HG03565 (cell line): ENCODE measurements around the gene PNISR.

Source experiments
- ATAC-seq: cut with Tn5 transposase; IDR thresholded peaks from one replicate; pipeline ENCODE4 v1.9.1; 2021; ENCODE audit warnings: mild to moderate bottlenecking, moderate library complexity; ENCODE audit not compliant: unreplicated experiment

PNISR gene

DNA sequence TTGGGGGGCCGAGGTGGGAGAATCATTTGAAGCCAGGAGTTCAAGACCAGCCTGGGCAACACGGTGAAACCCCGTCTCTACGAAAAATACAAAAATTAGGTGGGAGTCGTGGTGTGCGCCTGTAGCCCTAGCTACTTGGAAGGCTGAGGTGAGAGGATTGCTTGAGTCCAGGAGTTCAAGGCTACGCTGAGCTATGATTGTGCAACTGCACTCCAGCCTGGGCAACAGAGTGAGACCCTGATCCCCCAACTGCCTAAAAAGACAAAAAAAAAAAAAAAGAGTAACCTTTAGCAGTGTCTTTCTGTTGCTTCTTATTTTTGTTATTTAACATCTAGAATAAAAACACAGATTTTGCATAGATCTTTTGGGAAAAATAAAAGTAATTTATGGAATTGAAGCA lies 18.0 kb downstream of the PNISR start:
- no peak for ATAC-seq

DNA sequence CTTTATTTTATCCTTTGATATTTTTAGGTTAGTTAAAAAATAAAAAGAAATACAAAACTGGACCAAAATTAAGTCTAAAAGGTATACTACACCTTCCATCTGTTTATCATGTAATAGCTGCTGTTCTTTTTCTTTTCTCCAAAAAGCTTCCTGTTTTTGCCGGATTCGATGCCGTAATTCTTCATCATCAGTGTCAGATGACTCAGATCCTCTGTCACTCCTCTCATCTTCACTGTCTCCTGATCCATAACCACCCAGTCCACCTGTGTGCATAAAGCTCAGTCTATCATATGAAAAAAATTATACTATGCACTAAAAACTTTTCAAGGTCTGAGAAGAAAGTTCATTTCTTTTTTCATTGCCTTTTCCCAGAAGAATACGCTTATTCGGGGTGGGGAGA lies 22.7 kb downstream of the PNISR start:
- no peak for ATAC-seq

DNA sequence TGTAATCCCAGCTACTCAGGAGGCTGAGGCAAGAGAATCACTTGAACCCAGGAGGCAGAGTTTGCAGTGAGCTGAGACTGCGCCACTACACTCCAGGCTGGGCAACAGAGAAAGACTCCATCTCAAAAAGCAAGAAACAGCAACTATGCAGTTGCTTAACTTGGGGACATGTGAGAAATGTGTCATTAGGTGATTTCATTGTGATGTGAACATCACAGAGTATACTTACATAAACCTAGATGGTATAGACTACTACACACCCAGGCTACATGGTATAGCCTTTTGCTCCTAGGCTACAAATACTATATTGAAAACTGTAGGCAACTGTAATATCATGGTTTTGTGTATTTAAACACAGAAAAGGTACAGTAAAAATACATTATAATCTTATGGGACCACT lies 27.8 kb downstream of the PNISR start:
- no peak for ATAC-seq

DNA sequence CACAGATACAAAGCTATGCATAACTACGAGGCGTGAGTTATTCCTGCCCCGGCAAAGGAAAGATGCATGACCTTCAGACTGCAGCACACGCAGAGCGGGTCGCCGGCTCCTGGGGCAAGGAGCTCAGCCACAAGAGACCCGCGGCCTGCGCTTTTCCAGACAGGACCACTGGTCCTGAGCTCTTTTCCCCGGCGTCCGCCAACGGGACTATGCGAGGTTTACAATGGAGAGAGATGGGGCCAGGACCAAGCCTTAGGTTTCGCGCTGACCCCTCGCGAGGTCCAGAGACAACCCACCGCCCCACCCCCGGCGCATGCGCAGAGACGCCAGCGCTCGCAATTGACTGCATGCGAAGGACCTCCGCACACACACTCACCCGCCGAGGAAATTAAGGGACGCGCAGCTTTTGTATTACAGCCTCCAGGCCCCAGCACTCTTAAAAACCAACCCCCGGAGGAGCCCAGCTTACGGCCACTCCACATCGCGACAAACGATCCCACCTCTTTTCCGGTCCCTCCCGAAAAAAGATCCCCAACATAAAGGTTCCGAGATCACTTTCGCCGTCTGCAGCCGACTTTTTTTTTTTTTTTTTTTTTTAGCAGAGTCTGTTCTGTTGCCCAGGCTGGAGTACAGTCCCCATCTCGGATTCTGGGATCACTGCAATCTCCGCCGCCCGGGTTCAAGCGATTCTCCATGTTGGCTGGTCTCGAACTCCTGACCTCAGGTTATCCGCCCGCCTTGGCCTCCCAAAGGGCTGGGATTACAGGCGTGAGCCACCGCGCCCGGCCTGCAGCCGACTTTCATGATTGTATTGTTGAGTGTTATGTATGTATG lies 31.2 kb downstream of the PNISR start, which contains the start of gene COQ3:
Gene COQ3, minus strand, starts transcription at position 498 of the 834 bp plus-strand sequence. Its CDS starts 16 bp downstream, at position 482.
- ATAC-seq, result peak; percentile 58

DNA sequence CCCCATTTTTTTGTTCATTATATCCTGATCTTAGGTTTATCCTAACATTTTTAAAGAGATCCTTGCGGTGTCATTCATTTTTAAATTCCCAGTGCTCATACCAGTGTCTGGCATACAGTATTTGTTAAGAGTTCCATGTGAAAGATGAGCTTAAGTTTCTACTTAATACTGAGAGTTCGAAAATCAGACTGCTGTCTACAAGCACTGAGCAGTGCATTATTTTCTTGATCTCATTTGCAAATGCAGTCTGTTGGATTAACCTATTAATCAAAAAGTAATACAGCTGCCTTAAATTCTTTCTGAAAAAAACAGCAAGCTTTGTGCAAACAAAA lies 31.8 kb downstream of the PNISR start:
- ATAC-seq, result peak; percentile 21

DNA sequence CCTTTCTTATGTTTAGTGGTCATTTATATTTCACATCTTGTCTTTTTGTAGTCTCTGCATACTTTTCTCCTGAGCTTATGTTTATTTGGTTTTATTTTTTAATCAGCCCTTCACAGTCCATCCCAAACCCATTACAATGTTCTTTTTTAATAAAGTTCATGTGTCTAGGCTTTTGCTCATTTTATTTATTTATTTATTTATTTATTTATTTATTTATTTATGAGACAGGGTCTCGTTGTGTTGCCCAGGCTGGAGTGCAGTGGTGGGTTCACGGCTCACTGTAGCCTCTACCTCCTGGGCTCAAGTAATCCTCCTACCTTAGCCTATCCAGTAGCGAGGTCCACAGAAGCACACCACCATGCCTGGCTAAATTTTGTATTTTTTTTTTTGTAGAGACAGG lies 34.2 kb downstream of the PNISR start:
- ATAC-seq, result no peak

DNA sequence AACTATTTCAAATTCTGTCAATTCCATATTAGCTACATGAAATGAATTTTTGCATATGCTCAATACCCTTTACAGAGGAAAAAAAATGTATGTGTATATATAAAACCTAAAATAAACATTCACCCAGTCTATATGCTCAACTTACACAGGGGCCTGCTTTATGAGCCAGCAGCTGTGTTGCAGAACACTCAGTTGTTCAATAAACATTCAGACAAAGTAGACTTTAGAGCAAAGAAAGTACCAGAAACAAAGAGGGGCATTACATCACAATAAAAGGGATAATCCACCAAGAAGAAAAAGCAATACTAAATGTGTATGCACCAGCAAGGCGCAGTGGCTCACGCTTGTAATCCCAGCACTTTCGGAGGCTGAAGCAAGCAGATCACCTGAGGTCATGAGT lies 40.6 kb downstream of the PNISR start:
- no peak for ATAC-seq

DNA sequence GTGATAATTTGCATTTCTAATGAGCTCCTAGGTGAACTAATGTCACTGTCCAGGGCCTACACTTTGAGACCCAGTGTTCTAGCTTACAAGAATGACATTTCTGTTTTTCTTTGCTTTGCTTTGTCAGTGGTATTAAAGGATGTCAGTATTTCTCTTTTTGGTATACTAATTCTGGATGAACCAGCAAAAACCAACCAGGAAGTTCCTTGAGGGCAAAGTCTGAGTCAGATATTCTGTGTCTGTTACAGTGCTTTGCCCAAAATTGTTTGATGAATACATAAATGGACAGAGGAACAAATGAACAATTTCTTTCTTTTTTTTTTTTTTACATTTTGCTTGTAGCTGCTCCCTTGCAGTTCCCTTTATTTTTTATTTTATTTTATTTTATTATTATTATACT lies 46.5 kb downstream of the PNISR start:
- ATAC-seq, result no peak

DNA sequence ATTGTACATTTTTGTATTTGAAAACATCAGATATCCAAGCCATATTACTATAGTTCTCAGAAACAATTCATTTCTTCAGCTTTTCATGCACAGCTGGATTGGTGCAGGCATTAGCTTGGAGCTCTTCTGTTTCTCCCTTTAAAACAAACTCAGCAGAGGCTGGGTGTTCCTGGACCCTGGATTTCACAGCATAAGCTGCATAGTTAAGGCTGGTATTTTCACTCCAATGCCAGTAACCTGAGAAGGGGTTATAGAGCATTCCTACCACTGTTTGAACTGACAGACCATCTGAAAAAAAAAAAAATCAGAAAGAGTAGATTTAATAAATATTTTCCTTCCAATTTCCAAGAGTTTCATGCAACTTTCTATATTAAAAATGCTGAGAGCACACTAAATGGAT lies 55.6 kb downstream of the PNISR start:
- no peak for ATAC-seq

DNA sequence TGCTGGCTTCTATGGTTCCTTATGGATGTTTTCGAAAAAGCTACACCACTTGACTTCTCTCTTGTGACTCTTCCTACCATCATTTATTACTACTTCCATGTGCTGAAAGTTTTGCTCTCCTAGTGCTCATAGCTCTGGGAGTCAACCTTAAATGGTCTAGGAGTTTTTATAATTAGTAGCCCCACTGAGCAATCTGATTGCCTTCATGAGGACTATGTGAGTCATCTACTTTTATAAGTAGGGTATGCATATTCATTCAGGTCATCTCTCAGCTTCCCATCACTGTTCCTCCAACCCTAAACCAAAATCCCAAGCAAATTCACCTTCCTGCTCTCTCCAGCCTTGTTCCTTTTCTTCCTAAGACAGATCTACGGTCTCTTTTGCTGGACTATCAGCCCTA lies 58.3 kb downstream of the PNISR start:
- no peak for ATAC-seq

DNA sequence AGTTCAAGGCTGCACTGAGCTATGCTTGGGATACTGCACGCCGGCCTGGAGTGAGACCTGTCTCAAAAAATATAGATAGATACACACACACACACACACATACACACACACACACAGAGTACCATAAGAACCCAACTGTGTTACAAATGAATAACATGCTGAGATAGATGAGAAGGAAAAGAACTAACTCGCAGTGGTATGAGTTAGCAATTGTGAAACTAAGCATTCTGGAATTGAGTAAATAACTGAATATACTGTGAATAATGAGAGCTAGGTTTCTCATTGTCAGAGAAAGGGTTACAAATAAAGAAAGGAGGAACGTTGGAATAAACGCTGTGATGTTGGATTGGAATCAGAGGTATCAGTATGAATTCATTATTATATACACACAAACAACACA lies 61.1 kb downstream of the PNISR start:
- peak; percentile 97 for ATAC-seq

DNA sequence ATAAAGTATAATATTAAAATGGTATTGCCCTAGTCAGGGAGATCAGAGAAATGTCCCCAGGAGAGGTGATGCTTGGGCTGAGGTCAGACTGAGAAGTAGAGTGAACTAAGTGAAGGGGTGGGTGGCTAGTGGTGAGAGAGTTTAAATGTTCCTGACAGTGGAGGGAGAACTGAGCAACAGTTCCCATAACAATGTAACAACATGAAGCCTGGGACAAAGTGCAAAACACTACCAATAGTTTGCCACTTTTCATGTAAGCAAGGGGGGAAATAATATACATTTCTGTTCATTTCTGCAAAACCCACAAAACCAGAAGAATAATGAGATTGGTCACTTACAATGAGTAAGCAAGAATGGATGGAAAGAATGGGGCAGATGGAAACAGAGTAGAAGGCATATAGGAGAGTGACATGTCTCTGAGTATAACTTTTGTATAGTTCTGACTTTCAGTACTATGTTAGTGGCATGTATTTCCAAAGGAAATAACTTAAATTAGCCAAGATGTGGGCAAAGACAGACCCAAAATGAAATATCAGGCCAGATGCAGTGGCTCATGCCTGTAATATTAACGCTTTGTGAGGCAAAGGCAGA lies 62.3 kb downstream of the PNISR start:
- ATAC-seq, result no peak

DNA sequence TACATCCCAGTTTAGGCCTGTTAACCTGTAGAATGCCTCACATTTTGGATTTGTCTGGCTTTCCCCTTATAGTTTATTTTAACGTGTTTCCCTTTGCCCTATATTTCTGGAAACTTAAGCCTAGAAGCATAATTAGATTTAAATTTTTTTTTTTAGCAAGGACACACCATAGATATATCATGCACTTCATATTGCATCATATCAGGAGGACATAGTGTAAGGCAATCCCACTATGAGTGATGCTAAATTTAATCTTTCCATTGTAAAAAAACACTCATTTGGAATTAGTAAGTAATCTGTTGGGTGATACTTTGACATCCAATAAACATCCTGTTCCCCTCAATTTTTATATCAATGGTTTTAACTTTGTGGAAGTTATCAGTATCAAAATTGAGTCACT lies 65.3 kb downstream of the PNISR start:
- ATAC-seq, result no peak

DNA sequence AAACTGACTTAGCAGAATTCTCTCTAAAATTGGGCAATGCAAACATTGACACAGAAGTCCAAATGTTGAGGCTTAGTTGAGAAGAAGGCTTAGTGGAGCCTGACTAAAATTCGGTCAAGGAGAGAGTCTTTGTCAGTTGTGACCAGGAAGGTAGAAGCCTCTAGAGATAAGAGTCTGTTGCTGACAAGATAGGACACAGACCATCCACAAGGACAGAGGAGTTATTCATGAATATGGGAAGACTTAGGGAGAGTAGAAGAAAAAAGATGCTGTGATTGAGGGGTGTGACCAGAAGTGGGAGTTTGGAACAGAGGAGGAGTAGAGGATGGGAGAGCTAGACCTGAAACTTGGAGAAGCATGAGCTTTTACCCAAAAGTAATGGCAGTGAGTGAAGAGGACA lies 68.5 kb downstream of the PNISR start:
- ATAC-seq, result no peak

DNA sequence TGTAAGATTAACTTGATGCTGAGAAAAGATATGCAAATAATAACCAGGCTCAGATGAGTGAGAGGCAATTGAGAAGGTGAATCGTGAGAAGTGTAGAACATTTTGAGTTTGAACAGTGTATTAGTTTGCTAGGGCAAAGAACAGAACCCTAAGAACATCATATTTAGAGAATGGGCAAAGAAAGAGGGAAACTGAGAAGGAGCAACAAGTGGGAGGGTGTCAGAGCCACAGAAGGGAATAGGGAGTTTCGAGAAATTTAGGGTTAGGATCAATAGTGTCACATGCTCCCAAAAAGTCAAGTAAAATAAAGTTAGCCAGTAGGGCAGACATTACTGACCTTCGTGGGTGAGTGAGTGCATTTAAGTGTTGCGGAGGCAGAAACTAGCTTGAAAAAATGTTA lies 70.1 kb downstream of the PNISR start:
- ATAC-seq, result no peak

DNA sequence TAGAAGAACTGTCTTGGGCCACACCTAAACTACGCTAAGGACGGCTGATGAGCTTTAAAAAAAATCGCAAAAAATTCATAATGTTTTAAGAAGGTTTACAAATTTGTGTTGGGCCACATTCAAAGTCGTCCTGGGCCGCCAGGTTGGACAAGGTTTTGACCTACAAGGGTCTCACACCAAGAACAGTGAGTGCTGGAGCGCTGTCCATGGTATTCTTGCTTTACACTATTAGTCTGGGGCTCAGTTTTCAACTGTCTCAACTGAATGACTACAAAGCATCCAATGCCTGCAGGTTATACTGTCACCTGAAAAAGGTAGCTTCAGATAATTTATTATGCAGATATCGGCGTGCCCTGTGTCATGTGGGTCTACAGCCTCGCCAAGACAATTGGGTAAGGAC lies 72.0 kb downstream of the PNISR start:
- ATAC-seq, result no peak

DNA sequence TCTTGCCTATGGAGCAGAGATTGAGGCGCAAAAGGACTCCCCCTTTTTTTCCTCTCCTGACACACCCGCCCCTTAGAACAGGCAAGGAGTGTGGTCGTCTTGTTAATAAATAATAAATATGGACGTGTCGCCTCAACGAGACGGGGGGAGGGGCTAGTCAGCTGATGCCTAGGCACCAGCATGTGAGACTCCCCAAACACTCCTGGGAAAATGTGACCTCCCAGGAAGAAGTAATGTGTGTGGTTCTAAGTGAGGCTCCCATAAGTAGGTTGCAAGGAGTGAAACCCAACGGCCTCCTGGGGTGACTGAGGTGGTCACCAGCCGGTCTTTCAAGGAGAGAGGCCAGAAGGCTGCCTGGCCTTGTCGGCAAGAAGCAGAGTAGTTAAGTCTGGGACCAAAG lies 74.5 kb downstream of the PNISR start:
- ATAC-seq, result no peak

DNA sequence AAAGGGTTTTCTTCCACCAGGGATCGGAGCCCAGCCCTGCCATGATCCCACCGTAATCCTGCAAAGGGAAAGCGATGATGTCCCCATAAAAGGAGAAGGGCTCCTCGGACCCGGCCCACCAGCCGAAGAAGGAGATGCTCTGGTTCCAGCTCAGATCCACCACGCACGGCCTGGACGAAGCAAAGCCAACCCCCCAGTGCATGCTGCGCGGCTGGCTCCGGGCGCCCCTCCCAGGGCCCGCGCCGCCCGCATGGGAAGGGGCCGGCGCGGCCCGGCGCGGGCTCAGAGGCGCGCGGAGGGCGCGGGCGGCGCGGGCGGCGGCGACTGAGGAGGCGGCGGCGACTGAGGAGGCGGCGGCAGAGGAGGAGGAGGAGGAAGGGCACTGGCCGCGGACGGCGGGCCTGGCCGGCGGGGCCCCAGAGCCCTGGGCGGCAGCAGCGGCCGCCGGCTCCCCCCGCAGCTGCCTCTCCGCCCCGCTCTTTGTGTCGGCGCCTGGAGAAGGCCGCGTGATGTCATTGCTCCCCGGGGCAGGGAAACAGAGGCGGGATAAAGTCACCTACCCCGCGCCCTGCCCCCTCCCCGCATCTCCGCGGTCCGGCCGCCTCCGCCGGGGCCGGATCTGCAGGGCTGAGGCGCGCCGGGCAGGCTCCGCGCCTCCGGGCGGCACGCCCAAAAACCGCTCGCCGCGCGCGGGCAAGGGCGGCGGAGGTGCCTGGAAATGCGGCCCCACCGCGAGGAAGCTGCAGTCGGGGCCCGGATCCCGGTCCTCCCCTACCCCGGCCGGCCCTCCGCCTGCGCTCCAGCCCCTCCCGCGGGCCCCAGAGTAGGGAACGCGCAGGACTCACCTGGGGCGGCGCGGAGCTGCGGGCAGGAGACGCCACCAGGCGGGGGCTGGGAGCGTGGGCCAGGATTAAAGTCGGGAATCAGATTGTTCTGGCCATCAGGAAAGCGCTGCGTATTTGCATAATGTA lies 75.7 kb downstream of the PNISR start, which contains the start of gene FAXC:
Gene FAXC, minus strand, starts transcription at position 504 of the 971 bp plus-strand sequence. Its CDS starts 302 bp downstream, at position 202.
- ATAC-seq, result peak; percentile 39

DNA sequence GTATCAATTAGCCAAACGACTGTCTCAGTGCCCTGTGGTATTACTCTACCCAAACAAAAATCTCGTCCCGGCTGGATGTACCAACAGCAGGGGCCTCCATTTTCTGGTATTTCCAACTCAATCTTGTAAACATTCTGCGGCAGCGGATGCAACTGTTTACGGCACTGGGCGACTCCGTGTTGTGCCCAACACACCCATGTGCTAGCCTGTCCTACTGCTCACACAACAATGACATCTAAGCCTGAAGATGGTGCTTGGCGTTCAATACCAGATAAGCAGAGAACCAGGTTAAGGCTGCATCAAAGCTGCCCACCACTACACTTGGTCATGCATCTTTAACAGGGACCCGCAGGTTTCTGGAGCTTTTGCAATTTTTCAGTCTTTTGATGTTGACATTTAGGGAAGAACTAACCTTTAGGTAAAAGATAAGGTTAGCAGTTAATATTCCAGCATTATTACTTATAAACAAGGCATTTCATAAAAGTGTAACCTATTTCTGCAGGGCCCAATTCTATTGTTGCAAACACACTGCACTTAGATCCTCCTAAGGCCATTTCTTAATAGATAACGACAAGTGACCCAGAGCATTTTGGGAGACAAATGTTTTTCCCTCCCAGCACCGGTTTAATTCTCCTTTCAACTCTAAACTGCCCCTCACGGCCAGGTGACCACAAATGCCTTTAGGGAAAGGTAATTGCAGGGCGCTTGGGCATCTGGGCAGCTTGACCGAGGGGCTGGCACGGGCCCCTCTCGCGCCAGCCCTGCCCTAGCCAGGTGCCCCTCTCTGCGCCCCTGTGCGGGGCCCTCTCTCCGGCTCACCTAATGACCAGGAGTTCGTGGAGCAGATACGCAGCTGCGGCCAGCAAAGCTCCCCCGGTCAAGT lies 76.6 kb downstream of the PNISR start:
- ATAC-seq, result no peak
